Parathyroid adenoma (tissue), 2 donors: ENCODE data around the gene ANKRD7.

Source experiments
- H2AFZ ChIP-seq: fragments of 300-600 bp; sonication (generic); one replicate; pipeline ENCODE4 v1.7.0; 2017; ENCODE audit warnings: antibody characterized with exemption, mild to moderate bottlenecking
- H3K27ac ChIP-seq: fragments of 300-600 bp; sonication (generic); one replicate; pipeline ENCODE4 v1.7.0; 2017
- H3K27me3 ChIP-seq: fragments of 300-600 bp; sonication (generic); one replicate; pipeline ENCODE4 v1.7.0; 2017; ENCODE audit warnings: low read length; ENCODE audit not compliant: control insufficient read depth, insufficient read depth
- H3K36me3 ChIP-seq: fragments of 300-600 bp; sonication (generic); one replicate; pipeline ENCODE4 v1.7.0; 2017; ENCODE audit warnings: low read length; ENCODE audit not compliant: control insufficient read depth, insufficient read depth
- H3K4me1 ChIP-seq: fragments of 300-600 bp; sonication (generic); one replicate; pipeline ENCODE4 v1.7.0; 2017; ENCODE audit warnings: control low read depth
- H3K4me2 ChIP-seq: fragments of 300-600 bp; sonication (generic); one replicate; pipeline ENCODE4 v1.7.0; 2017; ENCODE audit warnings: low read length
- H3K4me3 ChIP-seq: fragments of 300-600 bp; sonication (generic); one replicate; pipeline ENCODE4 v1.7.0; 2017; ENCODE audit warnings: low read depth, low read length
- H3K79me2 ChIP-seq: fragments of 300-600 bp; sonication (generic); one replicate; pipeline ENCODE4 v1.7.0; 2017; ENCODE audit warnings: control low read depth
- H3K9ac ChIP-seq: fragments of 300-600 bp; sonication (generic); one replicate; pipeline ENCODE4 v1.7.0; 2017; ENCODE audit warnings: mild to moderate bottlenecking
- H3K9me3 ChIP-seq: fragments of 300-600 bp; sonication (generic); one replicate; pipeline ENCODE4 v1.7.0; 2017; ENCODE audit warnings: low read length; ENCODE audit not compliant: control insufficient read depth
- TF ChIP-seq, protein P1 (sequence below): fragments of 300-600 bp; sonication (generic); IDR thresholded peaks from one replicate; pipeline ENCODE4 v1.7.0; 2017; ENCODE audit warnings: antibody characterized with exemption, mild to moderate bottlenecking
- donor health status: primary hyperparathyroidism.

The ANKRD7 gene

DNA sequence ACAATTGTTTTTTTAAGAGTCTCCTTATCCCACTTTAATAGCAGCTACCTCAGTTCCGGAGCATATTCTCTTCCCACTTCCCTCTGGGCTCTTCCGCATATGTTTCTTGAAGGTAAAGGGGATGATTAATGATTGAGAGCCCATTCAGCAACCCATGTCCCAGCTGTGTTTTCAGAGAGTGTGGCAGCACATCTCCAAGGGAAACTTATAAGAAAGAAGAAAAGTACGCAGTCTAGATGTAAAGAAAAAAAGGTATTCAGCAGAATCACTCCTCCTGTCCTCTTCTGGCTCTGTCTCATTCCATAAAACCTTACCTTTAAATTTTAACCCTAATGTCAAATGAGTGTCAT is 9.7 kb upstream of the ANKRD7 start:
- Histone ChIP-seq H3K79me2 (no peaks in the 10 kb centered on the region), H3K27ac (peak overlapping the region; percentile 37), H3K36me3 (no peaks in the 10 kb centered on the region), H2AFZ (peak overlapping the region; percentile 90), H3K27me3 (no peaks in the 10 kb centered on the region), H3K4me3 (peak overlapping the region; percentile 45), H3K4me1 (no peaks in the 10 kb centered on the region), H3K9me3 (no peaks in the 10 kb centered on the region), H3K4me2 (peak overlapping the region; percentile 33), H3K9ac (no peak overlapping the region)
- TF ChIP-seq, protein P1, sequence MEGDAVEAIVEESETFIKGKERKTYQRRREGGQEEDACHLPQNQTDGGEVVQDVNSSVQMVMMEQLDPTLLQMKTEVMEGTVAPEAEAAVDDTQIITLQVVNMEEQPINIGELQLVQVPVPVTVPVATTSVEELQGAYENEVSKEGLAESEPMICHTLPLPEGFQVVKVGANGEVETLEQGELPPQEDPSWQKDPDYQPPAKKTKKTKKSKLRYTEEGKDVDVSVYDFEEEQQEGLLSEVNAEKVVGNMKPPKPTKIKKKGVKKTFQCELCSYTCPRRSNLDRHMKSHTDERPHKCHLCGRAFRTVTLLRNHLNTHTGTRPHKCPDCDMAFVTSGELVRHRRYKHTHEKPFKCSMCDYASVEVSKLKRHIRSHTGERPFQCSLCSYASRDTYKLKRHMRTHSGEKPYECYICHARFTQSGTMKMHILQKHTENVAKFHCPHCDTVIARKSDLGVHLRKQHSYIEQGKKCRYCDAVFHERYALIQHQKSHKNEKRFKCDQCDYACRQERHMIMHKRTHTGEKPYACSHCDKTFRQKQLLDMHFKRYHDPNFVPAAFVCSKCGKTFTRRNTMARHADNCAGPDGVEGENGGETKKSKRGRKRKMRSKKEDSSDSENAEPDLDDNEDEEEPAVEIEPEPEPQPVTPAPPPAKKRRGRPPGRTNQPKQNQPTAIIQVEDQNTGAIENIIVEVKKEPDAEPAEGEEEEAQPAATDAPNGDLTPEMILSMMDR, result no peak

- H3K4me1 ChIP-seq, result no peaks in the 10 kb centered on the region
- H2AFZ ChIP-seq, result no peak overlapping the region
- no peak overlapping the region for H3K9ac ChIP-seq
- H3K79me2 ChIP-seq, result no peaks in the 10 kb centered on the region
- TF ChIP-seq, protein P1, result no peak
- H3K4me2 ChIP-seq, result no peak overlapping the region
- no peaks in the 10 kb centered on the region for H3K36me3 ChIP-seq
- no peak overlapping the region for H3K27ac ChIP-seq
- H3K9me3 ChIP-seq, result no peaks in the 10 kb centered on the region
- H3K27me3 ChIP-seq, result no peaks in the 10 kb centered on the region
- H3K4me3 ChIP-seq, result no peak overlapping the region
Observed at GRCh38 chr7:118217210-118217619, 7.3 kb upstream of the ANKRD7 start.

DNA sequence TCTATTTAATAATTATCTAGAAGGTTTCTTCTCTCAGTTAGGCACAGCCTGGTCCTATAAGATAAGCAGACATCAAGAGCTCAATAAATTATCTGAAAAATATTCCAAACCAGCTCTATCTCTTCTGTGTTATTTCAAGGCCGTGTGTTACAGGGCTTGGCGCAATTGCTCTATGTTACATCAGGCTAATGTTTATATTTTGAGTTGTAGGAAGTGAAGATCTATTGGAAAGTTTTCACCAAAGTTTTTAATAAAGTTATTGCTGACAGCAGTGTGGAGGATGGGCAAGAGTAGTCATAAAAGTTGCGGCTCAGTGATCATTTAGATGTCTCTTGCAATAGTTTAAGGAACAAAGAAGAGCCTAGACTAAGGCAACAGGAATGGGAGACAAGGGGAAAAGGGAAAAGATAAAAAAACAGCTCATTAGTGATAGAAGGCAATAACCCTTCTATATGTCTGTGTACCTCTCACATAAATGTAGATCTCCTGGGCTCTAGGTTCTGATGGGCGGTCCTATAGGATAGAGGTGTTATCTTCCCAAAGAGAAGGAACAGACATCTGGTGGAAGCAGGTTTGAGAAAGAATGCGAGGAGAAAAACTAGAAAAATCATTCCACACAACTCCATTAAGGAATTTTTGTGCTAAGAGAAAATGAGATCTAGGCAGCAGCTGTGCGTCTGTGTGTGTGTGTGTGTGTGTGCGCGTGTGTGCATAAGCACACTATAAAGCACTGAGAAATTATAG is 5.9 kb upstream of the ANKRD7 start:
- Histone ChIP-seq H3K9ac (no peak overlapping the region), H3K79me2 (no peaks in the 10 kb centered on the region), H3K27ac (no peak overlapping the region), H3K4me3 (no peak overlapping the region), H3K36me3 (no peaks in the 10 kb centered on the region), H2AFZ (no peak overlapping the region), H3K4me2 (no peak overlapping the region), H3K27me3 (no peaks in the 10 kb centered on the region), H3K9me3 (no peaks in the 10 kb centered on the region), H3K4me1 (no peaks in the 10 kb centered on the region)
- TF ChIP-seq, protein P1, result no peak

GRCh38 chr7:118219157-118219512 is 5.4 kb upstream of the ANKRD7 start:
- H3K79me2 ChIP-seq, result no peaks in the 10 kb centered on the region

More at GRCh38 chr7:118219157-118219512, 5.4 kb upstream of the ANKRD7 start:
- Histone ChIP-seq H3K4me1 (no peaks in the 10 kb centered on the region), H3K9me3 (no peaks in the 10 kb centered on the region), H3K4me2 (no peak overlapping the region), H3K9ac (no peak overlapping the region), H3K4me3 (no peak overlapping the region), H3K36me3 (no peaks in the 10 kb centered on the region), H2AFZ (no peak overlapping the region), H3K27me3 (no peaks in the 10 kb centered on the region), H3K27ac (no peak overlapping the region)
- TF ChIP-seq, protein P1, result no peak
